GM19328 (cell line): Measurements from ENCODE around the gene CRABP1.
"Not testable (repeated sequence)": the region's sequence is repeated elsewhere in the genome, so short reads cannot be mapped to it uniquely, and the experiment has no call there.

Source experiments
- ATAC-seq: cut with Tn5 transposase; IDR thresholded peaks from one replicate; pipeline ENCODE4 v1.9.1; 2021; ENCODE audit warnings: mild to moderate bottlenecking, moderate library complexity; ENCODE audit not compliant: unreplicated experiment

Gene CRABP1

GRCh38 chr15:78369161-78369560 is 29.0 kb downstream of the CRABP1 start:
- no peak for ATAC-seq

GRCh38 chr15:78370013-78370412 is 29.9 kb downstream of the CRABP1 start:
- no peak for ATAC-seq

GRCh38 chr15:78372880-78373279 is 32.7 kb downstream of the CRABP1 start:
- ATAC-seq, result no peak

- ATAC-seq, result no peak
Observed at GRCh38 chr15:78374436-78375393, 34.6 kb downstream of the CRABP1 start.

GRCh38 chr15:78380143-78380542 is 40.0 kb downstream of the CRABP1 start:
- not testable (repeated sequence) for ATAC-seq

GRCh38 chr15:78382114-78382880 is 42.1 kb downstream of the CRABP1 start:
- no peak for ATAC-seq

GRCh38 chr15:78384651-78385050 is 44.5 kb downstream of the CRABP1 start:
- ATAC-seq, result no peak

- no peak for ATAC-seq
Observed at GRCh38 chr15:78387246-78388037, 47.3 kb downstream of the CRABP1 start.

GRCh38 chr15:78388865-78389264 is 48.7 kb downstream of the CRABP1 start:
- no peak for ATAC-seq

GRCh38 chr15:78389322-78389721 is 49.2 kb downstream of the CRABP1 start:
- ATAC-seq, result no peak

GRCh38 chr15:78389738-78390137 is 49.6 kb downstream of the CRABP1 start:
- no peak for ATAC-seq

- no peak for ATAC-seq
Observed at GRCh38 chr15:78390242-78390641, 50.1 kb downstream of the CRABP1 start.

- no peak for ATAC-seq
Observed at GRCh38 chr15:78390826-78391225, 50.7 kb downstream of the CRABP1 start.

- ATAC-seq, result no peak
Observed at GRCh38 chr15:78391781-78392180, 51.6 kb downstream of the CRABP1 start.

GRCh38 chr15:78392430-78392829 is 52.3 kb downstream of the CRABP1 start:
- no peak for ATAC-seq

- no peak for ATAC-seq
Observed at GRCh38 chr15:78393137-78393536, 53.0 kb downstream of the CRABP1 start.

GRCh38 chr15:78394026-78394425 is 53.9 kb downstream of the CRABP1 start:
- ATAC-seq, result no peak

- ATAC-seq, result no peak
Observed at GRCh38 chr15:78394981-78395616, 54.9 kb downstream of the CRABP1 start.

- ATAC-seq, result no peak
Observed at GRCh38 chr15:78396186-78396814, 56.1 kb downstream of the CRABP1 start.

- ATAC-seq, result no peak
Observed at GRCh38 chr15:78396976-78397375, 56.8 kb downstream of the CRABP1 start.
